Glomerular visceral epithelial cell (primary cell): ENCODE results near the gene DEFB132.
A peak's percentile ranks its signal among the peaks of the same experiment; 100 is the strongest.

Experiments used
- DNase-seq: peaks from one replicate; pipeline ENCODE4 v3.0.0-alpha.2; 2016; ENCODE audit errors: extremely low spot score

DEFB132 gene

GRCh38 chr20:263701-264100 lies 6.2 kb downstream of the DEFB132 start:
- no peak for DNase-seq

- peak; percentile 80 for DNase-seq
Measured at GRCh38 chr20:266596-267562, 9.4 kb downstream of the DEFB132 start.

- DNase-seq: no peak
Measured at GRCh38 chr20:270517-270916, 13.0 kb downstream of the DEFB132 start.

- DNase-seq: no peak
Measured at GRCh38 chr20:271069-271468, 13.5 kb downstream of the DEFB132 start.

- no peak for DNase-seq
Measured at GRCh38 chr20:271528-271927, 14.0 kb downstream of the DEFB132 start.

- no peak for DNase-seq
Measured at GRCh38 chr20:272718-273117, 15.2 kb downstream of the DEFB132 start.

- no peak for DNase-seq
Measured at GRCh38 chr20:273884-274283, 16.4 kb downstream of the DEFB132 start.

- DNase-seq: no peak
Measured at GRCh38 chr20:275791-276190, 18.3 kb downstream of the DEFB132 start.

- DNase-seq: no peak
Measured at GRCh38 chr20:276620-277495, 19.3 kb downstream of the DEFB132 start.

GRCh38 chr20:277496-277781 lies 19.9 kb downstream of the DEFB132 start:
- no peak for DNase-seq

- DNase-seq: no peak
Measured at GRCh38 chr20:278181-278580, 20.7 kb downstream of the DEFB132 start.

- no peak for DNase-seq
Measured at GRCh38 chr20:278607-279571, 21.4 kb downstream of the DEFB132 start.

GRCh38 chr20:284172-284571 lies 26.6 kb downstream of the DEFB132 start:
- DNase-seq: no peak

GRCh38 chr20:286508-286907 lies 29.0 kb downstream of the DEFB132 start:
- no peak for DNase-seq

GRCh38 chr20:288956-289692 lies 31.6 kb downstream of the DEFB132 start:
- DNase-seq: no peak

- peak; percentile 26 for DNase-seq
Measured at GRCh38 chr20:289693-290083, 32.2 kb downstream of the DEFB132 start.

- DNase-seq: peak; percentile 93
Measured at GRCh38 chr20:290084-290831, 32.7 kb downstream of the DEFB132 start, which contains the start of gene C20orf96. C20orf96 (minus strand) TSS chr20:290750; CDS start chr20:290610, 140 bp downstream.

GRCh38 chr20:294602-295001 lies 37.1 kb downstream of the DEFB132 start:
- no peak for DNase-seq

GRCh38 chr20:295804-296203 lies 38.3 kb downstream of the DEFB132 start:
- no peak for DNase-seq
